PFSK-1 (cell line): Measurements from ENCODE around the gene MYL3.

Experiments used
- FOXP2 ChIP-seq: optimal IDR thresholded peaks from 2 replicates; pipeline ENCODE3; 2011; ENCODE audit warnings: borderline replicate concordance, control low read depth, inconsistent platforms; ENCODE audit not compliant: insufficient read depth; ENCODE audit errors: extremely low read length, extremely low read depth
- POLR2AphosphoS5 ChIP-seq: IDR thresholded peaks from 2 replicates; pipeline ENCODE4 v1.6.1; 2012; ENCODE audit warnings: low read depth, mild to moderate bottlenecking, control low read depth, low read length, moderate library complexity
- SIN3A ChIP-seq: IDR thresholded peaks from 2 replicates; pipeline ENCODE4 v1.6.1; 2012; ENCODE audit warnings: mild to moderate bottlenecking, low read length, moderate library complexity, borderline replicate concordance; ENCODE audit not compliant: insufficient read depth
- TAF1 ChIP-seq: IDR thresholded peaks from 2 replicates; pipeline ENCODE4 v1.6.1; 2012; ENCODE audit warnings: low read length, control low read depth, borderline replicate concordance; ENCODE audit not compliant: insufficient read depth
- TF ChIP-seq, protein P1 (sequence below), 2 experiments: IDR thresholded peaks; 2 replicates each; pipeline versions ENCODE4 v1.6.1 to v1.8.0; 2011 to 2012; ENCODE audit warnings: low read depth in 2 of 2, low read length in 2 of 2, control low read depth in 1 of 2, inconsistent platforms in 1 of 2, mild to moderate bottlenecking in 1 of 2, moderate library complexity in 1 of 2; ENCODE audit not compliant: insufficient read depth in 1 of 2

The MYL3 gene

GRCh38 chr3:46884427-46884826 lies 21.2 kb upstream of the MYL3 start:
- TF ChIP-seq, protein P1, sequence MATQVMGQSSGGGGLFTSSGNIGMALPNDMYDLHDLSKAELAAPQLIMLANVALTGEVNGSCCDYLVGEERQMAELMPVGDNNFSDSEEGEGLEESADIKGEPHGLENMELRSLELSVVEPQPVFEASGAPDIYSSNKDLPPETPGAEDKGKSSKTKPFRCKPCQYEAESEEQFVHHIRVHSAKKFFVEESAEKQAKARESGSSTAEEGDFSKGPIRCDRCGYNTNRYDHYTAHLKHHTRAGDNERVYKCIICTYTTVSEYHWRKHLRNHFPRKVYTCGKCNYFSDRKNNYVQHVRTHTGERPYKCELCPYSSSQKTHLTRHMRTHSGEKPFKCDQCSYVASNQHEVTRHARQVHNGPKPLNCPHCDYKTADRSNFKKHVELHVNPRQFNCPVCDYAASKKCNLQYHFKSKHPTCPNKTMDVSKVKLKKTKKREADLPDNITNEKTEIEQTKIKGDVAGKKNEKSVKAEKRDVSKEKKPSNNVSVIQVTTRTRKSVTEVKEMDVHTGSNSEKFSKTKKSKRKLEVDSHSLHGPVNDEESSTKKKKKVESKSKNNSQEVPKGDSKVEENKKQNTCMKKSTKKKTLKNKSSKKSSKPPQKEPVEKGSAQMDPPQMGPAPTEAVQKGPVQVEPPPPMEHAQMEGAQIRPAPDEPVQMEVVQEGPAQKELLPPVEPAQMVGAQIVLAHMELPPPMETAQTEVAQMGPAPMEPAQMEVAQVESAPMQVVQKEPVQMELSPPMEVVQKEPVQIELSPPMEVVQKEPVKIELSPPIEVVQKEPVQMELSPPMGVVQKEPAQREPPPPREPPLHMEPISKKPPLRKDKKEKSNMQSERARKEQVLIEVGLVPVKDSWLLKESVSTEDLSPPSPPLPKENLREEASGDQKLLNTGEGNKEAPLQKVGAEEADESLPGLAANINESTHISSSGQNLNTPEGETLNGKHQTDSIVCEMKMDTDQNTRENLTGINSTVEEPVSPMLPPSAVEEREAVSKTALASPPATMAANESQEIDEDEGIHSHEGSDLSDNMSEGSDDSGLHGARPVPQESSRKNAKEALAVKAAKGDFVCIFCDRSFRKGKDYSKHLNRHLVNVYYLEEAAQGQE (IDR thresholded peaks at IDR 0.05; ENCODE audit: insufficient read depth in 1 of 2, low read depth in 2 of 2, low read length in 2 of 2): no peak
- TF ChIP-seq FOXP2 (no peak), POLR2AphosphoS5 (no peak), SIN3A (no peak)

- TF ChIP-seq SIN3A: no peak
- no peak for TF ChIP-seq FOXP2
- no peak for TF ChIP-seq TAF1
- no peak for TF ChIP-seq POLR2AphosphoS5
- TF ChIP-seq, protein P1 (IDR thresholded peaks at IDR 0.05; ENCODE audit: insufficient read depth in 1 of 2, low read depth in 2 of 2, low read length in 2 of 2): no peak
Measured at GRCh38 chr3:46883830-46884185, 20.6 kb upstream of the MYL3 start.

DNA sequence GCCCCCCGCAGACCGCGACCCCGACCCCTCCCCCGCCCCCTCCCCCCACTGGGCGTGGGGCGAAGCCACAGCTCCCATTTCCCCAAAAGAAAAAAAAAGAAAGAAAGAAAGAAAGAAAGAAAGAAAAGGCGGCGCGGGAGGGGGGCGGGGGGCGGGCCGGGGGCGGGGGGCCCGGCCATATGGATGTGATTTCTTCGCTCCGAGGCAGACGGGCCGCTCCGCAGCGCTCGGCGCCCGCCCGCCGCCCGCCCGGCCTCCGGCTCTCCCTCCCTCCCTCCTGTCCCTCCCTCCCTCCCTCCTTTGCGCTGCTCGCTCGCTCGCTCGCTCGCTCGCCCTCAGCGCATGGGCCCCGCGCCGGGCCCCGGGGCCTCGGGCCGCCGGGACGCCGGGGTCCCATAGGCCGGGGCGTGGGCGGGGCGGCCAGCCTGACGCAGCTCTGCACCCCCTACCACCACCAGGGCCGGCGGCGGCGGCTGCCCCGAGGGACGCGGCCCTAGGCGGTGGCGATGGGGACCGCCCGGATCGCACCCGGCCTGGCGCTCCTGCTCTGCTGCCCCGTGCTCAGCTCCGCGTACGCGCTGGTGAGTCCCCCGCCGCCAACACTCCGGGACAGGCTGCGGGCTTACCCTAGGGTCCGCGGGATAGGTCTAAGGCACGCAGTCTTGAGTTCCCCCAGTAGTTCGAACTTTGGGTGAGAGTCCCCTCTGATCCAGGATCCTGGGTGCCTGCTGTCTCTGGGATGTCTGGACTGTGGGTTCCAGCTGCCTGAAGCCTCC lies 20.0 kb upstream of the MYL3 start:
- TF ChIP-seq TAF1: no peak
- TF ChIP-seq FOXP2: no peak
- TF ChIP-seq, protein P1 (IDR thresholded peaks at IDR 0.05; ENCODE audit: insufficient read depth in 1 of 2, low read depth in 2 of 2, low read length in 2 of 2): no peak
- TF ChIP-seq SIN3A: no peak

DNA sequence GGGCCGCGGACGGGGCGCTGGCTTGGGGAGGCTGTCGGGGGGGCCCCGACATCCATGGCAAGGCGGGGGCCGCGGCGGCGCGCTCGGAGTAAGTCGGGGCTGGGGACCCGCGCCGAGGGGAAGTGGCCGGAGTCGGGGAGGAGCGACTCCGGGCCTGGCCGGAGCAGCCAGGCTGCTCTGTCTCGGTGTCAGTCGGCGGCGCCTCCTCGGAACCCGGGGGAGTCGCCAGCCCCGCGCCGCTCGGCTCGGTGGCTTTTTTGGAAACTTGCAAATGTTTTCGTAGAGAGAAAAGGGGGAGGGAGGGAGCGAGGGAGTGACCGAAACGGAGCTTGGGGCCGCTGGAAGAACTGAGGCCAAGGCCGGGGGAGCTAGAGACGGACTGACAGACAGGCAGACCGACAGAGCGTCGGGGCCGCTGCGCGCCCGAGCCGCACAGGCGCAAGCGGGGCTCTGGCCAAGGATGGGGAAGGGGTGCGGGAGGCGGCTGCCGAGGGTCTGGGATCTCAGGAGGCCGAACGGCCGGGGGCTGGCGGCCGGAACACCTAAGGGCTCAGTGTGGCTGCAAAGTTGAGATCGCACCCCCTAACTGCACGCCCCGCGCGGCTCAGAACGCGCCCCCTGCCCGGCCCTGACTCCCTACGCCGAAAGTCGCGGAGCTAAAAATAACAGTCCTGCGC lies 19.3 kb upstream of the MYL3 start:
- TF ChIP-seq, protein P1 (IDR thresholded peaks at IDR 0.05; ENCODE audit: insufficient read depth in 1 of 2, low read depth in 2 of 2, low read length in 2 of 2): no peak
- TF ChIP-seq POLR2AphosphoS5: no peak
